ENCODE measurements around the gene SPRTN. TPM values are rescaled to one million over a fixed set of nuclear protein-coding genes. Genes with fewer than 3 reads are reported as not detected.

Gene SPRTN
- polyA plus RNA-seq, 1 donor from 2014 or later, result 11.8 TPM

GRCh38 chr1:231313661-231314060 is 24.4 kb upstream of the SPRTN start:
- no peak overlapping the region for H3K9ac ChIP-seq (ENCODE audit: low read length)
- TF ChIP-seq EZH2 (IDR thresholded peaks at IDR 0.05; ENCODE audit: borderline replicate concordance, insufficient read depth, low read length, poor library complexity, severe bottlenecking), result no peak
- TF ChIP-seq EP300 (conservative IDR thresholded peaks at IDR 0.05; ENCODE audit: poor library complexity, severe bottlenecking), result no peak
- TF ChIP-seq TAF1 (IDR thresholded peaks at IDR 0.05; ENCODE audit: low read depth), result no peak
- TF ChIP-seq CTCF (IDR thresholded peaks at IDR 0.05; ENCODE audit: poor library complexity, severe bottlenecking), result no peak
- no peak for TF ChIP-seq REST (IDR thresholded peaks at IDR 0.05; ENCODE audit: borderline replicate concordance)
- TF ChIP-seq SMC3 (conservative IDR thresholded peaks at IDR 0.05; ENCODE audit: poor library complexity), result no peak
- TF ChIP-seq POLR2AphosphoS5 (IDR thresholded peaks at IDR 0.05), result no peak
- TF ChIP-seq RAD21 (conservative IDR thresholded peaks at IDR 0.05), result no peak
- no peak for TF ChIP-seq MXI1 (conservative IDR thresholded peaks at IDR 0.05; ENCODE audit: poor library complexity, severe bottlenecking)
- no peaks in the 10 kb centered on the region for H3K9me2 ChIP-seq (ENCODE audit: insufficient read depth, low read length)
- H3K36me3 ChIP-seq (ENCODE audit: insufficient read depth, low read length), result no peaks in the 10 kb centered on the region
- H3K27ac ChIP-seq (ENCODE audit: low read length), result no peak overlapping the region
- no peaks in the 10 kb centered on the region for H3K9me3 ChIP-seq (ENCODE audit: low read length)
- no peaks in the 10 kb centered on the region for H3F3A ChIP-seq (ENCODE audit: insufficient read depth, low read length, poor library complexity, severe bottlenecking)
- H4K20me1 ChIP-seq (ENCODE audit: insufficient read depth), result no peaks in the 10 kb centered on the region
- no peaks in the 10 kb centered on the region for H3K79me2 ChIP-seq (replicated peaks; ENCODE audit: insufficient read depth, low read length)
- H3K4me2 ChIP-seq (ENCODE audit: low read length), result no peak overlapping the region
- H3K27me3 ChIP-seq (ENCODE audit: insufficient read depth, low read depth, low read length), result no peaks in the 10 kb centered on the region
- H2AFZ ChIP-seq (ENCODE audit: low read depth, low read length), result no peak overlapping the region
- no peak overlapping the region for H3K4me3 ChIP-seq (ENCODE audit: low read length)

GRCh38 chr1:231315887-231316286 is 22.2 kb upstream of the SPRTN start:
- Histone ChIP-seq H3K27ac (ENCODE audit: low read length) (no peak overlapping the region), H3K36me3 (ENCODE audit: insufficient read depth, low read length) (no peaks in the 10 kb centered on the region), H3K9me2 (ENCODE audit: insufficient read depth, low read length) (no peaks in the 10 kb centered on the region), H3K4me2 (ENCODE audit: low read length) (no peak overlapping the region), H3F3A (ENCODE audit: insufficient read depth, low read length, poor library complexity, severe bottlenecking) (no peaks in the 10 kb centered on the region), H3K27me3 (ENCODE audit: insufficient read depth, low read depth, low read length) (no peaks in the 10 kb centered on the region), H2AFZ (ENCODE audit: low read depth, low read length) (no peak overlapping the region), H4K20me1 (ENCODE audit: insufficient read depth) (no peaks in the 10 kb centered on the region), H3K79me2 (replicated peaks; ENCODE audit: insufficient read depth, low read length) (no peaks in the 10 kb centered on the region), H3K9ac (ENCODE audit: low read length) (no peak overlapping the region), H3K9me3 (ENCODE audit: low read length) (no peaks in the 10 kb centered on the region), H3K4me3 (ENCODE audit: low read length) (no peak overlapping the region)
- TF ChIP-seq RAD21 (conservative IDR thresholded peaks at IDR 0.05), result no peak
- TF ChIP-seq MXI1 (conservative IDR thresholded peaks at IDR 0.05; ENCODE audit: poor library complexity, severe bottlenecking), result no peak
- no peak for TF ChIP-seq EZH2 (IDR thresholded peaks at IDR 0.05; ENCODE audit: borderline replicate concordance, insufficient read depth, low read length, poor library complexity, severe bottlenecking)
- TF ChIP-seq REST (IDR thresholded peaks at IDR 0.05; ENCODE audit: borderline replicate concordance), result no peak
- TF ChIP-seq EP300 (conservative IDR thresholded peaks at IDR 0.05; ENCODE audit: poor library complexity, severe bottlenecking), result no peak
- no peak for TF ChIP-seq POLR2AphosphoS5 (IDR thresholded peaks at IDR 0.05)
- no peak for TF ChIP-seq TAF1 (IDR thresholded peaks at IDR 0.05; ENCODE audit: low read depth)
- TF ChIP-seq CTCF (IDR thresholded peaks at IDR 0.05; ENCODE audit: poor library complexity, severe bottlenecking), result no peak
- no peak for TF ChIP-seq SMC3 (conservative IDR thresholded peaks at IDR 0.05; ENCODE audit: poor library complexity)

All from neural cell (in vitro differentiated cells).